H1 (cell line): Measurements from ENCODE around the gene EGR2. TPM values are rescaled to one million over a fixed set of nuclear protein-coding genes. Genes with fewer than 3 reads are reported as not detected.

Source experiments
- CTCF ChIA-PET: fragments of 300-600 bp; sonication (Branson Sonifier 250); formaldehyde crosslinking; loops from one replicate; lab custom pipeline; 2021; ENCODE audit not compliant: partially characterized antibody; lab: Charles Lee
- POLR2A ChIA-PET: fragments of 300-600 bp; sonication (Branson Sonifier 250); formaldehyde crosslinking; loops from one replicate; lab custom pipeline; 2021; ENCODE audit warnings: inconsistent platforms; ENCODE audit not compliant: partially characterized antibody; lab: Charles Lee
- DNase-seq, 2 experiments: peaks; one replicate each; pipeline versions ENCODE4 v3.0.0 to v3.0.0-alpha.2; 2010 to 2022; ENCODE audit warnings: low spot score in 2 of 2, low read depth in 1 of 2, mixed read lengths in 1 of 2
- FAIRE-seq: peaks from 2 replicates; lab custom pipeline; 2011; peaks lifted over from hg19 to GRCh38; lab: Jason Lieb, UNC
- H2AFZ ChIP-seq: 2 replicates; pipeline ENCODE4 v1.8.1; 2012; ENCODE audit warnings: low read length, inconsistent platforms
- H2AK5ac ChIP-seq: 2 replicates; pipeline ENCODE4 v1.6.1; 2013; ENCODE audit warnings: low read depth, low read length
- H2BK120ac ChIP-seq: replicated peaks from 2 replicates; pipeline ENCODE3; 2013; ENCODE audit warnings: low read depth, low read length, inconsistent platforms
- H2BK12ac ChIP-seq: 2 replicates; pipeline ENCODE4 v1.6.1; 2013; ENCODE audit warnings: low read depth, low read length
- H2BK15ac ChIP-seq: 2 replicates; pipeline ENCODE4 v1.6.1; 2013; ENCODE audit warnings: low read length
- H2BK20ac ChIP-seq: 2 replicates; pipeline ENCODE4 v1.6.1; 2013; ENCODE audit warnings: low read length
- H2BK5ac ChIP-seq: 2 replicates; pipeline ENCODE4 v1.6.1; 2013; ENCODE audit warnings: low read depth, low read length
- H3K14ac ChIP-seq: 2 replicates; pipeline ENCODE4 v1.6.1; 2013; ENCODE audit warnings: inconsistent platforms; ENCODE audit not compliant: insufficient read length
- H3K18ac ChIP-seq: 2 replicates; pipeline ENCODE4 v1.6.1; 2013; ENCODE audit warnings: low read length; ENCODE audit errors: extremely low read depth
- H3K23ac ChIP-seq: 2 replicates; pipeline ENCODE4 v1.6.1; 2013; ENCODE audit warnings: inconsistent platforms; ENCODE audit not compliant: insufficient read length
- H3K23me2 ChIP-seq: 2 replicates; pipeline ENCODE4 v1.6.1; 2013; ENCODE audit warnings: low read depth, low read length
- H3K27ac ChIP-seq: 2 replicates; pipeline ENCODE4 v1.6.1; 2011; ENCODE audit warnings: low read depth, low read length, inconsistent platforms
- H3K27me3 ChIP-seq, 4 experiments: replicated peaks in 1 of 4; 1 replicate in 1 of 4; 2 replicates in 3 of 4; pipeline versions ENCODE4 v1.6.1 to v1.8.1; 2011 to 2013; ENCODE audit warnings: low read length in 3 of 4, mild to moderate bottlenecking in 3 of 4, inconsistent platforms in 2 of 4, mixed read lengths in 2 of 4, moderate library complexity in 1 of 4; ENCODE audit not compliant: control insufficient read depth in 3 of 4, insufficient read depth in 3 of 4; ENCODE audit errors: extremely low read depth in 1 of 4
- H3K36me3 ChIP-seq, 4 experiments: 2 replicates each; pipeline versions ENCODE4 v1.6.1 to v1.8.1; 2011 to 2013; ENCODE audit warnings: mild to moderate bottlenecking in 4 of 4, low read length in 3 of 4, moderate library complexity in 2 of 4, control low read depth in 1 of 4, inconsistent platforms in 1 of 4; ENCODE audit not compliant: insufficient read depth in 4 of 4, control insufficient read depth in 2 of 4
- H3K4ac ChIP-seq: replicated peaks from 2 replicates; pipeline ENCODE3; 2013; ENCODE audit warnings: low read length, low read depth, mixed read lengths, inconsistent platforms; ENCODE audit not compliant: insufficient read length
- H3K4me1 ChIP-seq, 4 experiments: replicated peaks in 1 of 4; 1 replicate in 1 of 4; 2 replicates in 3 of 4; pipeline versions ENCODE4 v1.6.1 to v1.8.1; 2011 to 2013; ENCODE audit warnings: low read length in 3 of 4, inconsistent platforms in 2 of 4, mixed read lengths in 1 of 4; ENCODE audit not compliant: insufficient read depth in 4 of 4, control insufficient read depth in 3 of 4
- H3K4me2 ChIP-seq, 2 experiments: 2 replicates each; pipeline versions ENCODE4 v1.6.1 to v1.8.1; 2011 to 2013; ENCODE audit warnings: low read depth in 2 of 2, low read length in 2 of 2, control low read depth in 1 of 2, inconsistent platforms in 1 of 2, mild to moderate bottlenecking in 1 of 2; ENCODE audit not compliant: insufficient read depth in 1 of 2
- H3K4me3 ChIP-seq, 4 experiments: fragments of 200-600, 300-600 bp in 1 of 4; sonication (generic), shearing (Covaris generic), sonication (Bioruptor Twin) in 1 of 4; 2 replicates each; pipeline versions ENCODE4 v1.5.1 to v1.8.1; 2011 to 2016; ENCODE audit warnings: low read length in 4 of 4, low read depth in 3 of 4, control low read depth in 2 of 4, inconsistent platforms in 2 of 4, mild to moderate bottlenecking in 2 of 4, mixed read lengths in 1 of 4, moderate library complexity in 1 of 4; ENCODE audit not compliant: insufficient read depth in 2 of 4; ENCODE audit errors: extremely low read depth in 1 of 4
- H3K56ac ChIP-seq: replicated peaks from 2 replicates; pipeline ENCODE3; 2013; ENCODE audit warnings: low read depth, mild to moderate bottlenecking, mixed read lengths, low read length, inconsistent platforms; ENCODE audit not compliant: insufficient read length
- H3K79me1 ChIP-seq: 2 replicates; pipeline ENCODE4 v1.6.1; 2013; ENCODE audit warnings: low read depth, low read length, control low read depth
- H3K79me2 ChIP-seq, 2 experiments: 2 replicates each; pipeline versions ENCODE4 v1.6.1 to v1.8.1; 2012 to 2013; ENCODE audit warnings: low read length in 2 of 2, mild to moderate bottlenecking in 2 of 2, inconsistent platforms in 1 of 2; ENCODE audit not compliant: insufficient read depth in 2 of 2, control insufficient read depth in 1 of 2
- H3K9ac ChIP-seq, 4 experiments: replicated peaks in 1 of 4; 1 replicate in 1 of 4; 2 replicates in 3 of 4; pipeline versions ENCODE4 v1.6.1 to v1.8.1; 2011 to 2013; ENCODE audit warnings: low read depth in 3 of 4, low read length in 3 of 4, control low read depth in 2 of 4, mild to moderate bottlenecking in 2 of 4, moderate library complexity in 2 of 4, inconsistent platforms in 1 of 4; ENCODE audit errors: extremely low read depth in 1 of 4
- H3K9me3 ChIP-seq, 2 experiments: 2 replicates each; pipeline versions ENCODE4 v1.6.1 to v1.8.1; 2012 to 2013; ENCODE audit warnings: mild to moderate bottlenecking in 2 of 2, moderate library complexity in 2 of 2, control low read depth in 1 of 2, inconsistent platforms in 1 of 2, low read depth in 1 of 2, low read length in 1 of 2, mixed read lengths in 1 of 2; ENCODE audit not compliant: insufficient read depth in 2 of 2
- H4K20me1 ChIP-seq, 2 experiments: replicated peaks in 1 of 2; 2 replicates each; pipeline versions ENCODE3 to v1.8.1; 2011 to 2013; ENCODE audit warnings: inconsistent platforms in 2 of 2, low read length in 2 of 2, mild to moderate bottlenecking in 1 of 2; ENCODE audit not compliant: insufficient read depth in 2 of 2, control insufficient read depth in 1 of 2
- H4K5ac ChIP-seq: 2 replicates; pipeline ENCODE4 v1.6.1; 2013; ENCODE audit warnings: low read length, low read depth, mixed read lengths, inconsistent platforms; ENCODE audit not compliant: insufficient read length
- H4K8ac ChIP-seq: 2 replicates; pipeline ENCODE4 v1.8.0; 2013; ENCODE audit warnings: mild to moderate bottlenecking, moderate library complexity, low read length, inconsistent platforms; ENCODE audit not compliant: insufficient read depth; ENCODE audit errors: extremely low read depth
- H4K91ac ChIP-seq: replicated peaks from 2 replicates; pipeline ENCODE3; 2013; ENCODE audit warnings: low read length, mixed read lengths, inconsistent platforms; ENCODE audit not compliant: insufficient read length
- CBX8 ChIP-seq: fragments of 300-800, 300-1000 bp; sonication (generic); IDR thresholded peaks from 2 replicates; pipeline ENCODE4 v1.7.1; 2016; ENCODE audit warnings: low read depth, low read length, borderline replicate concordance
- CHD2 ChIP-seq: IDR thresholded peaks from 2 replicates; pipeline ENCODE4 v1.6.1; 2012; ENCODE audit warnings: low read length, improper control_type of control experiment
- EZH2 ChIP-seq: fragments of 200-600 bp; sonication (generic); IDR thresholded peaks from 2 replicates; pipeline ENCODE4 v1.7.1; 2012; ENCODE audit warnings: low read depth, mild to moderate bottlenecking, moderate library complexity, low read length, inconsistent platforms; ENCODE audit not compliant: severe bottlenecking
- JUND ChIP-seq: IDR thresholded peaks from 2 replicates; pipeline ENCODE4 v1.6.1; 2011; ENCODE audit warnings: mild to moderate bottlenecking, improper control_type of control experiment, low read length
- MAFK ChIP-seq: IDR thresholded peaks from 2 replicates; pipeline ENCODE4 v1.6.1; 2012; ENCODE audit warnings: low read depth, mild to moderate bottlenecking, improper control_type of control experiment, low read length
- NANOG ChIP-seq: IDR thresholded peaks from 2 replicates; pipeline ENCODE4 v1.6.1; 2011; ENCODE audit warnings: low read length, low read depth, mild to moderate bottlenecking, inconsistent platforms; ENCODE audit not compliant: insufficient read depth, poor library complexity, severe bottlenecking
- POLR2AphosphoS5 ChIP-seq: IDR thresholded peaks from 2 replicates; pipeline ENCODE4 v1.6.1; 2011; ENCODE audit warnings: low read depth, low read length
- POU5F1 ChIP-seq: IDR thresholded peaks from 2 replicates; pipeline ENCODE4 v1.6.1; 2011; ENCODE audit warnings: low read depth, mild to moderate bottlenecking, low read length, moderate library complexity
- SIRT6 ChIP-seq: IDR thresholded peaks from one replicate; pipeline ENCODE4 v1.7.1; 2012; ENCODE audit warnings: low read length, inconsistent platforms
- SP1 ChIP-seq: IDR thresholded peaks from 2 replicates; pipeline ENCODE4 v1.6.1; 2011; ENCODE audit warnings: low read depth, low read length
- TAF1 ChIP-seq: IDR thresholded peaks from 2 replicates; pipeline ENCODE4 v1.6.1; 2011; ENCODE audit warnings: mild to moderate bottlenecking, low read depth, low read length
- YY1 ChIP-seq: IDR thresholded peaks from 2 replicates; pipeline ENCODE4 v1.6.1; 2011; ENCODE audit warnings: low read depth, mild to moderate bottlenecking, low read length
- WGBS, 2 experiments: shearing (Covaris generic) in 1 of 2; methylation state at CpG; one replicate each; pipeline versions ENCODE4 v1.1.6 to v1.1.7; 2013 to 2015; ENCODE audit warnings: low lambda C conversion rate in 2 of 2, mixed read lengths in 2 of 2, inconsistent platforms in 1 of 2, low coverage in 1 of 2, missing lambda C conversion rate in 1 of 2; ENCODE audit not compliant: insufficient replicate concordance in 2 of 2, insufficient coverage in 1 of 2, insufficient read length in 1 of 2; ENCODE audit errors: extremely low coverage in 1 of 2, missing lambda C conversion rate in 1 of 2; 5-methylcytosine and 5-hydroxymethylcytosine counted together
- polyA plus RNA-seq, 7 experiments: library from polyadenylated mRNA; depleted of rRNA in 3 of 7; stranded (reverse) in 5 of 7; unstranded in 2 of 7; fragments of >200 nt in 5 of 7; fragments of 200-250 nt in 2 of 7; gene quantifications; 1 replicate in 5 of 7; 2 replicates in 1 of 7; 4 replicates in 1 of 7; pipeline versions ENCODE4 v1.2.1 to v1.2.3, GENCODE V29; 2011 to 2013; ENCODE audit warnings: missing spikeins in 2 of 7, mixed read lengths in 2 of 7
- total RNA-seq: library from RNA; stranded (reverse); fragmentation: NEBNext Ultra II Directional; extraction: Animal tissue kit (Norgen Biotek cat#: 25700); gene quantifications from 2 replicates; pipeline ENCODE4 v1.2.1, GENCODE V29; 2021

EGR2 gene
- total and polyA plus RNA-seq, 2 of the 8 experiments (the other 6 are each of a cell fraction or from before 2014, with no cell fraction given): 1.3 to 2.1 TPM

- ChIA-PET POLR2A (interaction anchor here (0.6 to 6.2 kb wide), 11 partner anchors 12 to 458 kb away, joined by 3 to 99 read pairs (median 3); partner anchors contain the start of genes EGR2 and NRBF2), CTCF (interaction anchor here (0.8 to 2.7 kb wide), 7 partner anchors 12 to 328 kb away, joined by 3 to 20 read pairs (median 4); partner anchors contain the start of gene EGR2)
- Histone ChIP-seq H2BK120ac (no peak within 1 kb of the TSS), H3K23me2 (peaks cover 6% of the 10 kb centered on the region; the same call in 1 of the 2 replicates), H2BK12ac (no peak within 1 kb of the TSS), H4K91ac (peak within 1 kb of the TSS; percentile 83), H2AK5ac (peak within 1 kb of the TSS; percentile 47; the same call in 1 of the 2 replicates), H3K4me1 (peaks cover 3 to 6% (median 4%) of the 10 kb centered on the region in 4 experiments; a peak in 4 of 7 replicates), H3K9me3 (no peaks in the 10 kb centered on the region), H3K4me3 (peak within 1 kb of the TSS; percentile 78 to 91 (median 88)), H3K79me1 (no peaks in the 10 kb centered on the region), H3K27ac (peak within 1 kb of the TSS; percentile 83), H3K14ac (no peak within 1 kb of the TSS), H3K18ac (peak within 1 kb of the TSS; percentile 94), H3K27me3 (no peaks in the 10 kb centered on the region), H2BK20ac (0 out of 2 replicates have a peak within 1 kb of the TSS, but pooled peaks have one; percentile 72), H3K36me3 (no peaks in the 10 kb centered on the region; a peak in 1 of 8 replicates), H4K5ac (peak within 1 kb of the TSS; percentile 84), H4K20me1 (peaks cover 14% of the 10 kb centered on the region in 2 experiments), H2BK5ac (peak within 1 kb of the TSS; percentile 94), H3K4me2 (peak within 1 kb of the TSS; percentile 74 to 96), H3K79me2 (peaks cover 7 to 34% of the 10 kb centered on the region in 2 experiments; a peak in 3 of 4 replicates), H4K8ac (peak within 1 kb of the TSS; percentile 96), H3K4ac (peak within 1 kb of the TSS; percentile 99), H2BK15ac (no peak within 1 kb of the TSS), H2AFZ (peak within 1 kb of the TSS; percentile 98), H3K9ac (peak within 1 kb of the TSS; percentile 88 to 95 (median 90)), H3K56ac (peak within 1 kb of the TSS; percentile 83), H3K23ac (no peak within 1 kb of the TSS)
- FAIRE-seq: peak; percentile 42
- peak; percentile 67 to 86 for DNase-seq
- 1% methylated on average over 48 of the region's 87 CpGs; no CpG with 5 or more reads in 1 of the 2 experiments for WGBS, 2 experiments
- TF ChIP-seq POLR2AphosphoS5 (peak; percentile 69), JUND (no peak), MAFK (no peak), TAF1 (peak; percentile 66), POU5F1 (no peak), YY1 (peak; percentile 78), EZH2 (no peak), CBX8 (no peak), SP1 (0 out of 2 replicates have a peak, but pooled peaks have one; percentile 11), CHD2 (0 out of 2 replicates have a peak, but pooled peaks have one; percentile 9), NANOG (no peak), SIRT6 (no peak)
Measured at GRCh38 chr10:62804356-62805230, 11.6 kb downstream of the EGR2 start, which contains the start of gene ADO. Gene ADO, plus strand, starts transcription at chr10:62804720. Its CDS starts 340 bp downstream, at chr10:62805060.
